HTR-8/SVneo (cell line): ENCODE data around the gene CAMSAP1.

Experiments
- DNase-seq: peaks from one replicate; pipeline ENCODE4 v3.0.0; 2011; ENCODE audit warnings: low spot score, mixed read lengths; ENCODE audit not compliant: insufficient read length
- FAIRE-seq: peaks from 2 replicates; lab custom pipeline; 2011; peaks lifted over from hg19 to GRCh38; lab: Jason Lieb, UNC

The CAMSAP1 gene

GRCh38 chr9:135886147-135886981 lies 21.0 kb downstream of the CAMSAP1 start:
- no peak for FAIRE-seq

GRCh38 chr9:135885100-135885853 lies 22.1 kb downstream of the CAMSAP1 start:
- DNase-seq (no peak), FAIRE-seq (no peak)

More at GRCh38 chr9:135886147-135886981, 21.0 kb downstream of the CAMSAP1 start:
- no peak for DNase-seq

- FAIRE-seq (no peak), DNase-seq (no peak)
These were observed 22.9 kb downstream of the CAMSAP1 start for GRCh38 chr9:135884328-135885035.

- DNase-seq (no peak), FAIRE-seq (no peak)
These were observed 23.8 kb downstream of the CAMSAP1 start for GRCh38 chr9:135883410-135884089.

- FAIRE-seq (no peak), DNase-seq (no peak)
These were observed 25.3 kb downstream of the CAMSAP1 start for GRCh38 chr9:135882011-135882410.

GRCh38 chr9:135880438-135880837 lies 26.9 kb downstream of the CAMSAP1 start:
- FAIRE-seq = no peak
- no peak for DNase-seq

GRCh38 chr9:135879619-135880018 lies 27.7 kb downstream of the CAMSAP1 start:
- FAIRE-seq = no peak
- DNase-seq = no peak

- DNase-seq (no peak), FAIRE-seq (no peak)
These were observed 28.1 kb downstream of the CAMSAP1 start for GRCh38 chr9:135879237-135879601.

- FAIRE-seq (no peak), DNase-seq (no peak)
These were observed 28.7 kb downstream of the CAMSAP1 start for GRCh38 chr9:135878528-135879236.

- no peak for FAIRE-seq
- no peak for DNase-seq
These were observed 29.4 kb downstream of the CAMSAP1 start for GRCh38 chr9:135877791-135878527.

GRCh38 chr9:135876936-135877335 lies 30.4 kb downstream of the CAMSAP1 start:
- no peak for DNase-seq
- FAIRE-seq = no peak

- DNase-seq (no peak), FAIRE-seq (no peak)
These were observed 32.5 kb downstream of the CAMSAP1 start for GRCh38 chr9:135874859-135875258.

GRCh38 chr9:135869909-135870308 lies 37.4 kb downstream of the CAMSAP1 start:
- FAIRE-seq = no peak
- DNase-seq = no peak

GRCh38 chr9:135865531-135865930 lies 41.8 kb downstream of the CAMSAP1 start:
- no peak for DNase-seq
- no peak for FAIRE-seq

GRCh38 chr9:135864447-135865049 lies 42.8 kb downstream of the CAMSAP1 start:
- FAIRE-seq (no peak), DNase-seq (peak; percentile 52)

GRCh38 chr9:135862809-135863208 lies 44.5 kb downstream of the CAMSAP1 start:
- DNase-seq (no peak), FAIRE-seq (no peak)

GRCh38 chr9:135858491-135859185 lies 48.7 kb downstream of the CAMSAP1 start:
- DNase-seq (no peak), FAIRE-seq (no peak)

GRCh38 chr9:135857843-135858242 lies 49.5 kb downstream of the CAMSAP1 start:
- FAIRE-seq (no peak), DNase-seq (no peak)
